ENCODE measurements around the gene FAM234A. TPM values are rescaled to one million over a fixed set of nuclear protein-coding genes. Genes with fewer than 3 reads are reported as not detected.

Gene FAM234A, protein sequence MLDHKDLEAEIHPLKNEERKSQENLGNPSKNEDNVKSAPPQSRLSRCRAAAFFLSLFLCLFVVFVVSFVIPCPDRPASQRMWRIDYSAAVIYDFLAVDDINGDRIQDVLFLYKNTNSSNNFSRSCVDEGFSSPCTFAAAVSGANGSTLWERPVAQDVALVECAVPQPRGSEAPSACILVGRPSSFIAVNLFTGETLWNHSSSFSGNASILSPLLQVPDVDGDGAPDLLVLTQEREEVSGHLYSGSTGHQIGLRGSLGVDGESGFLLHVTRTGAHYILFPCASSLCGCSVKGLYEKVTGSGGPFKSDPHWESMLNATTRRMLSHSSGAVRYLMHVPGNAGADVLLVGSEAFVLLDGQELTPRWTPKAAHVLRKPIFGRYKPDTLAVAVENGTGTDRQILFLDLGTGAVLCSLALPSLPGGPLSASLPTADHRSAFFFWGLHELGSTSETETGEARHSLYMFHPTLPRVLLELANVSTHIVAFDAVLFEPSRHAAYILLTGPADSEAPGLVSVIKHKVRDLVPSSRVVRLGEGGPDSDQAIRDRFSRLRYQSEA
- total RNA-seq: 100 to 1,000 TPM in 1 of 2 donors, 10 to 100 TPM in 1; 51.7 to 141 TPM

DNA sequence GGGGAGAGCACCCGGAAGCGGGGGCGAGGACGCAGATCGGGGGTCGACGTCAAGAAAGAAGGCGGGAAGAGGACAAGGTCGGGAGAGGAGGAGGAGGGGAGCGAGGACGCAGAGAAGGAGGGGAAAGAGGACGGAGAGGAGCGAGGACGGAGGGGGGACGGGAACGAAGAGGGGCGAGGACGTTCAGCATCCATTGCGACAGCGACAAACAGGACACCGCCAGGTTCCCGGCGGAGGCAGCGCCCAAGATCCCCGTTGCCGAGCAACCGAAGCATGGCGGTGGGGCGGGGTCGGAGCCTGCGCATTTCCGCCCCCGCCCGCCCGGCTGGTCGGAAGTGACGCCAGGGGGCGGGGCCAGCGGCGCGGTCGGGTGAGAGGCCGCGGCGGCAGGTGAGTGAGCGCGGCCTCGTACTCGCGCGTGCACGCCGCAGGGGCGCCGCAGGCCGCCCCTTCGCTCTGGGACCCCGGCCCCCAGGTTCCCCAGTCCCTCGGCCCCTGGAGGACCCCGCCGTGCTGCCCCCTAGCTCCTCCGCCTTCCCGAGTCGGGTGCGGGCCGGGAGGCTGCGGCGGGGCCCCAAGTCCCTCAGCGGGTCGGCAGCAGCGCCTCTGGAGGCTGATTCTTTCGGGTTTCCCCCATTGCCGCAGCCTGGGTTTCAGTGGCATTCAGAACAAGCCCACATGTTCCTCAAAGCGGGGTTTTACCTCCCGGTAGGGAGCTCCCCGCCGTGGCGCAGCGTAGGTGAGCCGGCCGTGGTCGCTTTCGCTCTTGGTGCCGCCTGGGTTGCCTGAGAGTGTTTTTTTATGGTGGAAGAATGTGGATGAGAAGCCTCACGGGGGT lies at the start of gene FAM234A:
Gene FAM234A, plus strand, starts transcription at position 354 of the 838 bp plus-strand sequence. CDS start 19,593 bp downstream, outside the sequence.
- H3K9me3 ChIP-seq: no peaks in the 10 kb centered on the region
- H3K27me3 ChIP-seq (replicated peaks; ENCODE audit: insufficient read depth): no peaks in the 10 kb centered on the region
- TF ChIP-seq, protein P1, sequence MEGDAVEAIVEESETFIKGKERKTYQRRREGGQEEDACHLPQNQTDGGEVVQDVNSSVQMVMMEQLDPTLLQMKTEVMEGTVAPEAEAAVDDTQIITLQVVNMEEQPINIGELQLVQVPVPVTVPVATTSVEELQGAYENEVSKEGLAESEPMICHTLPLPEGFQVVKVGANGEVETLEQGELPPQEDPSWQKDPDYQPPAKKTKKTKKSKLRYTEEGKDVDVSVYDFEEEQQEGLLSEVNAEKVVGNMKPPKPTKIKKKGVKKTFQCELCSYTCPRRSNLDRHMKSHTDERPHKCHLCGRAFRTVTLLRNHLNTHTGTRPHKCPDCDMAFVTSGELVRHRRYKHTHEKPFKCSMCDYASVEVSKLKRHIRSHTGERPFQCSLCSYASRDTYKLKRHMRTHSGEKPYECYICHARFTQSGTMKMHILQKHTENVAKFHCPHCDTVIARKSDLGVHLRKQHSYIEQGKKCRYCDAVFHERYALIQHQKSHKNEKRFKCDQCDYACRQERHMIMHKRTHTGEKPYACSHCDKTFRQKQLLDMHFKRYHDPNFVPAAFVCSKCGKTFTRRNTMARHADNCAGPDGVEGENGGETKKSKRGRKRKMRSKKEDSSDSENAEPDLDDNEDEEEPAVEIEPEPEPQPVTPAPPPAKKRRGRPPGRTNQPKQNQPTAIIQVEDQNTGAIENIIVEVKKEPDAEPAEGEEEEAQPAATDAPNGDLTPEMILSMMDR (IDR thresholded peaks at IDR 0.05): peak; percentile 47
- no peaks in the 10 kb centered on the region for H3K36me3 ChIP-seq
- ATAC-seq (ENCODE audit: insufficient number of reproducible peaks, low FRiP score, low read depth) (peak; percentile 80), DNase-seq (ENCODE audit: low spot score) (peak; percentile 76)
- peak within 1 kb of the TSS; percentile 80 for H3K4me3 ChIP-seq
- H3K4me1 ChIP-seq (ENCODE audit: control insufficient read depth in 1 of 2, low read depth in 2 of 2): peaks cover 5 to 9% of the 10 kb centered on the region in 2 donors
- peak within 1 kb of the TSS; percentile 84 to 89 for H3K27ac ChIP-seq

DNA sequence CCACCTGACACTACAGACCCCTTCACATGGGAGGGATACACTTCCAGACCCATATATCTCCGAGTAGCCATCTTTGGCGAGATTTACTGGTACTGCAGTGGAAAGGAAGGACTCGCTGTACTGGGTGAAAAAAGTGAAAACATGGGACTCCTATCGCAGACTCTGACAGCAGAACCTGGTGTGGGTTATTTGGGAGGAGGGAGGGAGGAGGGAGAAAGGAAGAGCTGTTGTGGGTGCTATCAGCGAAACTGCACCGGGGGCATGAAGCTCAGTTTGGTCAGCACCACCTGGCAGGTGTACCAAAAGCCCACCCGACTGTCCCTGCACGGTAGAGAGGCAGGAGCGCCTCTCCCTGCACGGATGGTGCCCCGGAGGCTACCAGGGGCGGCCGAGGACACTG lies 49.4 kb upstream of the FAM234A start:
- Histone ChIP-seq H3K36me3 (peaks cover 25% of the 10 kb centered on the region), H3K27ac (no peak overlapping the region), H3K27me3 (replicated peaks; ENCODE audit: insufficient read depth) (no peaks in the 10 kb centered on the region), H3K9me3 (no peaks in the 10 kb centered on the region), H3K4me3 (no peak overlapping the region), H3K4me1 (ENCODE audit: control insufficient read depth in 1 of 2, low read depth in 2 of 2) (peaks cover 12 to 15% of the 10 kb centered on the region in 2 donors)
- TF ChIP-seq, protein P1 (IDR thresholded peaks at IDR 0.05): no peak
- ATAC-seq (ENCODE audit: insufficient number of reproducible peaks, low FRiP score, low read depth) (no peak), DNase-seq (ENCODE audit: low spot score) (no peak)

DNA sequence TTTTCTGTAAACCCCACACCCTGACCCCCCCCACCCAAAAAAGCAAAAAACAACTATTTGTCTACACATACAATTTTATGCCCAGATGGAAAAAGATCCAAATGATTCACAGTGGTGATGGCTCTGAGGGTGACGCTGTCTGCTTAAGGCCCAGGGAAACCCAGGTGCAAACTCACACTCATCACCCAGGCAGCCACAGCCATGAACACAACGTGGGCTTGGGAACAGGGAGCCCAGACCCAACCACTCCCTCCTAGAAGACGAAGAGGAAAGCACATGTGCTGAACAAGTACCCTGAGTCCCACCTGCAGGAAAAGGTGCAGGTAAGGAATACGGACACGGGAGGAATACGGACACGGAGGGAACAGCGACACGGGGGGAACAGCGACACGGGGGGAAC lies 48.9 kb upstream of the FAM234A start:
- Histone ChIP-seq H3K9me3 (no peaks in the 10 kb centered on the region), H3K4me3 (no peak overlapping the region), H3K36me3 (peaks cover 30% of the 10 kb centered on the region), H3K27me3 (replicated peaks; ENCODE audit: insufficient read depth) (no peaks in the 10 kb centered on the region), H3K4me1 (ENCODE audit: control insufficient read depth in 1 of 2, low read depth in 2 of 2) (peaks cover 7 to 10% of the 10 kb centered on the region in 2 donors), H3K27ac (no peak overlapping the region)
- ATAC-seq (ENCODE audit: insufficient number of reproducible peaks, low FRiP score, low read depth) (no peak), DNase-seq (ENCODE audit: low spot score) (no peak)
- TF ChIP-seq, protein P1 (IDR thresholded peaks at IDR 0.05): no peak

DNA sequence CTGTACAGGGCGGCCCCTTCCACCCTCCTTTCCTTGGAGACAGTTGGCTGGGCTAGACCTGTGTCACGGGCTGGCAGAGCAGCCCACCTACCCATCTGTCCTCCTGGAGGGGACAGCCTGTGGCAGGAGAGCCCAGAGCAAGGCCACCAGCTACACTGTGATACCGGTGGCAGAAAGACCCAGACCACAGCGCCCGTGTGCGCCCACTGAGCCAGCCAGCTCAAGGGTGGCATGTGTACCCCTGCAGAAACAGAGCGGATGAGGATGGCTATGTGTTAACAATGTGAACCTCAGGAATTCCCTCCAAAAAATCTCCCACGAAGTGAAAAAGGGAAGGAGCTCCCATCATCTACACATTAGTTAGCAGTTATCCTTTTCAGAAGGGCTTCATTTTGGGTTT lies 47.3 kb upstream of the FAM234A start:
- H3K9me3 ChIP-seq: no peaks in the 10 kb centered on the region
- no peak for ATAC-seq (ENCODE audit: insufficient number of reproducible peaks, low FRiP score, low read depth)
- H3K4me3 ChIP-seq: no peak overlapping the region
- DNase-seq (ENCODE audit: low spot score): no peak
- peaks cover 46% of the 10 kb centered on the region for H3K36me3 ChIP-seq
- no peaks in the 10 kb centered on the region for H3K27me3 ChIP-seq (replicated peaks; ENCODE audit: insufficient read depth)
- no peaks in the 10 kb centered on the region for H3K4me1 ChIP-seq (ENCODE audit: control insufficient read depth in 1 of 2, low read depth in 2 of 2)
- no peak overlapping the region for H3K27ac ChIP-seq
- TF ChIP-seq, protein P1 (IDR thresholded peaks at IDR 0.05): no peak

DNA sequence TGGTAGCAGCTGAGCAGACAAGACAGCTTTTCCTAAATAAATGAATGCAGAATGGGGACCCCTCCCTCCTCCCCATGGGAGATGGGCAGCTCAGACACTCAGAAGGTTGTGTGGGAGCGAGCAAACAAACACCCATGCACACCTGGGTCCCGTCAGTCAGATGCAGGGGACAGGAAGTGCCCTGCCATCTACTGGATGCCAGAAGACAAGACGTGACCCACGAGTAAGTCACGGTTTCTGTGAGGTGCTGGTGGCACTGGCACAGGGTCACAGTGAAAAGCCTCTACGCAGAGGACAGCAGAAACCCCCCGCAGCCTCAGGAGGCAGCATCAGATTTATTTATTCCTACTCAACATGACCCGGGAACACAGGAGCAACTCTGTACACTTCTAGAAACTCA lies 45.9 kb upstream of the FAM234A start:
- H3K9me3 ChIP-seq: no peaks in the 10 kb centered on the region
- no peak overlapping the region for H3K27ac ChIP-seq
- H3K27me3 ChIP-seq (replicated peaks; ENCODE audit: insufficient read depth): no peaks in the 10 kb centered on the region
- peaks cover 59% of the 10 kb centered on the region for H3K36me3 ChIP-seq
- no peak overlapping the region for H3K4me3 ChIP-seq
- TF ChIP-seq, protein P1 (IDR thresholded peaks at IDR 0.05): no peak
- ATAC-seq (ENCODE audit: insufficient number of reproducible peaks, low FRiP score, low read depth) (no peak), DNase-seq (ENCODE audit: low spot score) (no peak)
- H3K4me1 ChIP-seq (ENCODE audit: control insufficient read depth in 1 of 2, low read depth in 2 of 2): no peaks in the 10 kb centered on the region

Measured in thoracic aorta (tissue), 2 donors.